Liver (tissue), 9 donors: ENCODE measurements around the gene PHETA1. TPM values are rescaled to one million over a fixed set of nuclear protein-coding genes. Genes with fewer than 3 reads are reported as not detected.

ENCODE experiments used
- DNase-seq: peaks from one replicate; pipeline ENCODE4 v3.0.0-alpha.2; 2017; ENCODE audit warnings: low spot score
- H3K27ac ChIP-seq, 2 donors: one replicate each; pipeline ENCODE4 v1.7.0; 2013; ENCODE audit warnings: inconsistent platforms in 2 of 2, low read length in 2 of 2, control low read depth in 1 of 2, low read depth in 1 of 2, mild to moderate bottlenecking in 1 of 2
- H3K27me3 ChIP-seq, 4 donors: one replicate each; pipeline versions ENCODE4 v1.6.1 to v1.7.0; 2013; ENCODE audit warnings: low read length in 3 of 4, inconsistent platforms in 1 of 4, mild to moderate bottlenecking in 1 of 4, moderate library complexity in 1 of 4; ENCODE audit not compliant: control insufficient read depth in 4 of 4, insufficient read depth in 4 of 4
- H3K36me3 ChIP-seq, 4 donors: one replicate each; pipeline versions ENCODE4 v1.6.1 to v1.7.0; 2013; ENCODE audit warnings: low read length in 3 of 4, mild to moderate bottlenecking in 3 of 4, low read depth in 1 of 4, moderate library complexity in 1 of 4; ENCODE audit not compliant: control insufficient read depth in 4 of 4, insufficient read depth in 3 of 4
- H3K4me1 ChIP-seq, 4 donors: one replicate each; pipeline versions ENCODE4 v1.6.1 to v1.7.0; 2013; ENCODE audit warnings: low read length in 3 of 4, mild to moderate bottlenecking in 3 of 4, moderate library complexity in 1 of 4; ENCODE audit not compliant: control insufficient read depth in 4 of 4, insufficient read depth in 4 of 4
- H3K4me3 ChIP-seq, 3 donors: one replicate each; pipeline versions ENCODE4 v1.6.1 to v1.7.0; 2013; ENCODE audit warnings: low read length in 3 of 3, control low read depth in 1 of 3, low read depth in 1 of 3, mild to moderate bottlenecking in 1 of 3
- H3K9ac ChIP-seq, 2 donors: one replicate each; pipeline ENCODE4 v1.7.0; 2013; ENCODE audit warnings: low read length in 2 of 2, mild to moderate bottlenecking in 2 of 2, moderate library complexity in 2 of 2, control low read depth in 1 of 2, low read depth in 1 of 2
- H3K9me3 ChIP-seq, 4 donors: one replicate each; pipeline versions ENCODE4 v1.6.1 to v1.7.0; 2013; ENCODE audit warnings: low read length in 3 of 4; ENCODE audit not compliant: control insufficient read depth in 4 of 4
- CTCF ChIP-seq: fragments of 150-350 bp; IDR thresholded peaks from 2 replicates; pipeline ENCODE4 v1.5.1; 2017; ENCODE audit warnings: improper control_type of control experiment, low read depth, low read length; ENCODE audit not compliant: missing input control
- EGR1 ChIP-seq, 2 donors: IDR thresholded peaks; 2 replicates each; pipeline ENCODE4 v1.6.1; 2016 to 2018; ENCODE audit warnings: antibody characterized with exemption in 2 of 2, low read depth in 2 of 2
- FOXA1 ChIP-seq: IDR thresholded peaks from 2 replicates; pipeline ENCODE4 v1.6.1; 2016; ENCODE audit warnings: antibody characterized with exemption
- FOXA2 ChIP-seq: IDR thresholded peaks from 2 replicates; pipeline ENCODE4 v1.6.1; 2016; ENCODE audit warnings: antibody characterized with exemption
- GABPA ChIP-seq, 2 donors: IDR thresholded peaks in 1 of 2; conservative IDR thresholded peaks in 1 of 2; 2 replicates each; pipeline ENCODE4 v1.6.1; 2016; ENCODE audit warnings: antibody characterized with exemption in 2 of 2, mild to moderate bottlenecking in 1 of 2, moderate library complexity in 1 of 2
- HNF4A ChIP-seq, 2 donors: conservative IDR thresholded peaks; 2 replicates each; pipeline ENCODE4 v1.6.1; 2016; ENCODE audit warnings: antibody characterized with exemption in 2 of 2, mild to moderate bottlenecking in 2 of 2
- HNF4G ChIP-seq: IDR thresholded peaks from 2 replicates; pipeline ENCODE4 v1.6.1; 2016; ENCODE audit warnings: antibody characterized with exemption
- JUND ChIP-seq, 2 donors: IDR thresholded peaks; 2 replicates each; pipeline ENCODE4 v1.6.1; 2016; ENCODE audit warnings: antibody characterized with exemption in 2 of 2
- MAX ChIP-seq: IDR thresholded peaks from 2 replicates; pipeline ENCODE4 v1.6.1; 2016; ENCODE audit warnings: antibody characterized with exemption
- RAD21 ChIP-seq, 2 donors: IDR thresholded peaks; 2 replicates each; pipeline ENCODE4 v1.6.1; 2016; ENCODE audit warnings: antibody characterized with exemption in 2 of 2, mild to moderate bottlenecking in 2 of 2
- RXRA ChIP-seq, 2 donors: IDR thresholded peaks; 2 replicates each; pipeline ENCODE4 v1.6.1; 2017 to 2018; ENCODE audit warnings: antibody characterized with exemption in 2 of 2, mild to moderate bottlenecking in 1 of 2
- SP1 ChIP-seq: IDR thresholded peaks from 2 replicates; pipeline ENCODE4 v1.6.1; 2018; ENCODE audit warnings: antibody characterized with exemption, mild to moderate bottlenecking
- TAF1 ChIP-seq: conservative IDR thresholded peaks from 2 replicates; pipeline ENCODE4 v1.6.1; 2016; ENCODE audit warnings: antibody characterized with exemption, mild to moderate bottlenecking
- YY1 ChIP-seq: IDR thresholded peaks from 2 replicates; pipeline ENCODE4 v1.6.1; 2016; ENCODE audit warnings: antibody characterized with exemption, mild to moderate bottlenecking
- WGBS: extraction: QIAGEN DNeasy Blood & Tissue Kit; methylation state at CpG from one replicate; pipeline ENCODE4 v1.1.7; 2013; 5-methylcytosine and 5-hydroxymethylcytosine counted together
- polyA plus RNA-seq, 2 donors: library from polyadenylated mRNA; stranded (reverse) in 1 of 2; unstranded in 1 of 2; fragments of 200-250 nt in 1 of 2; fragments of >200 nt in 1 of 2; fragmentation: Nextera tagmentation in 1 of 2; extraction: Ambion mirVana in 1 of 2; gene quantifications; one replicate each; pipeline versions ENCODE4 v1.2.1 to v1.2.3, GENCODE V29; 2013 to 2015
- total RNA-seq, 2 donors: library from RNA; depleted of rRNA; stranded (reverse); fragments of >200 nt; gene quantifications; one replicate each; pipeline ENCODE4 v1.2.3, GENCODE V29; 2014
- TF ChIP-seq, protein P1 (sequence below): IDR thresholded peaks from 2 replicates; pipeline ENCODE4 v1.6.1; 2016; ENCODE audit warnings: antibody characterized with exemption
- TF ChIP-seq, protein P2 (sequence below): IDR thresholded peaks from 2 replicates; pipeline ENCODE4 v1.6.1; 2016; ENCODE audit warnings: antibody characterized with exemption
- TF ChIP-seq, protein P3 (sequence below): IDR thresholded peaks from 2 replicates; pipeline ENCODE4 v1.6.1; 2016; ENCODE audit warnings: antibody characterized with exemption, mild to moderate bottlenecking
- donor health status: healthy.
- donor health status: healthy.
- donor health status: healthy.
- donor health status: healthy.
- donor health status: healthy.

The PHETA1 gene
- total and polyA plus RNA-seq, 4 donors: 2.4 to 5.7 (median 3.9) TPM

DNA sequence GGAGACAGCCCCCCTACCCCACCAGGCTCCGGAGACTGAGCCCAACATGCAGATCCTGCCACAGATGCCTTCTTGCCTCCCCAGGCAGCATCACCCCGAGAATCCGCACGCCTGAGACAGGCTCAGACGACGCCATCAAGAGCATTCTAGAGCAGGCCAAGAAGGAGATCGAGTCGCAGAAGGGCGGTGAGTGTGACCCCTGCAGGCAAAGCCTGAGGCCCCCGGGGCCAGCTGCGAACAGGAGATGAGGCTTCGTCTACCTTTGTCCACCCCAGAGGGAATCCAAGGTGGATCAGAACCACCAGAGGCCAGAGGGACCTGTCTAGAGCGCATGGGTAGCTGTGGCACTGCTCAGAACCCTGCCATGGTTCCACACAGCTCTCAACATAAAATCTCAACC lies 56.9 kb downstream of the PHETA1 start:
- no peaks in the 10 kb centered on the region for H3K9me3 ChIP-seq
- no peak overlapping the region for H3K9ac ChIP-seq
- WGBS: 96% methylated on average over 13 of the region's 13 CpGs
- H3K36me3 ChIP-seq: peaks cover 4 to 60% (median 25%) of the 10 kb centered on the region in 4 donors
- H3K27ac ChIP-seq: no peak overlapping the region
- DNase-seq: no peak
- H3K27me3 ChIP-seq: no peaks in the 10 kb centered on the region
- no peak overlapping the region for H3K4me3 ChIP-seq
- no peak for TF ChIP-seq SP1
- TF ChIP-seq JUND (IDR thresholded peaks at IDR 0.05): no peak
- TF ChIP-seq HNF4G: no peak
- no peak for TF ChIP-seq YY1
- TF ChIP-seq CTCF: no peak
- no peak for TF ChIP-seq TAF1
- TF ChIP-seq, protein P1, sequence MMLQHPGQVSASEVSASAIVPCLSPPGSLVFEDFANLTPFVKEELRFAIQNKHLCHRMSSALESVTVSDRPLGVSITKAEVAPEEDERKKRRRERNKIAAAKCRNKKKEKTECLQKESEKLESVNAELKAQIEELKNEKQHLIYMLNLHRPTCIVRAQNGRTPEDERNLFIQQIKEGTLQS: no peak
- no peak for TF ChIP-seq RAD21 (IDR thresholded peaks at IDR 0.05)
- TF ChIP-seq MAX: no peak
- TF ChIP-seq, protein P2, sequence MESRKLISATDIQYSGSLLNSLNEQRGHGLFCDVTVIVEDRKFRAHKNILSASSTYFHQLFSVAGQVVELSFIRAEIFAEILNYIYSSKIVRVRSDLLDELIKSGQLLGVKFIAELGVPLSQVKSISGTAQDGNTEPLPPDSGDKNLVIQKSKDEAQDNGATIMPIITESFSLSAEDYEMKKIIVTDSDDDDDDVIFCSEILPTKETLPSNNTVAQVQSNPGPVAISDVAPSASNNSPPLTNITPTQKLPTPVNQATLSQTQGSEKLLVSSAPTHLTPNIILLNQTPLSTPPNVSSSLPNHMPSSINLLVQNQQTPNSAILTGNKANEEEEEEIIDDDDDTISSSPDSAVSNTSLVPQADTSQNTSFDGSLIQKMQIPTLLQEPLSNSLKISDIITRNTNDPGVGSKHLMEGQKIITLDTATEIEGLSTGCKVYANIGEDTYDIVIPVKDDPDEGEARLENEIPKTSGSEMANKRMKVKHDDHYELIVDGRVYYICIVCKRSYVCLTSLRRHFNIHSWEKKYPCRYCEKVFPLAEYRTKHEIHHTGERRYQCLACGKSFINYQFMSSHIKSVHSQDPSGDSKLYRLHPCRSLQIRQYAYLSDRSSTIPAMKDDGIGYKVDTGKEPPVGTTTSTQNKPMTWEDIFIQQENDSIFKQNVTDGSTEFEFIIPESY: no peak
- no peak for TF ChIP-seq FOXA2
- TF ChIP-seq GABPA (IDR thresholded peaks at IDR 0.05 in 1 of 2, conservative IDR thresholded peaks at IDR 0.05 in 1 of 2): no peak
- TF ChIP-seq FOXA1: no peak
- TF ChIP-seq HNF4A (conservative IDR thresholded peaks at IDR 0.05): no peak
- TF ChIP-seq RXRA (IDR thresholded peaks at IDR 0.05): no peak
- TF ChIP-seq, protein P3, sequence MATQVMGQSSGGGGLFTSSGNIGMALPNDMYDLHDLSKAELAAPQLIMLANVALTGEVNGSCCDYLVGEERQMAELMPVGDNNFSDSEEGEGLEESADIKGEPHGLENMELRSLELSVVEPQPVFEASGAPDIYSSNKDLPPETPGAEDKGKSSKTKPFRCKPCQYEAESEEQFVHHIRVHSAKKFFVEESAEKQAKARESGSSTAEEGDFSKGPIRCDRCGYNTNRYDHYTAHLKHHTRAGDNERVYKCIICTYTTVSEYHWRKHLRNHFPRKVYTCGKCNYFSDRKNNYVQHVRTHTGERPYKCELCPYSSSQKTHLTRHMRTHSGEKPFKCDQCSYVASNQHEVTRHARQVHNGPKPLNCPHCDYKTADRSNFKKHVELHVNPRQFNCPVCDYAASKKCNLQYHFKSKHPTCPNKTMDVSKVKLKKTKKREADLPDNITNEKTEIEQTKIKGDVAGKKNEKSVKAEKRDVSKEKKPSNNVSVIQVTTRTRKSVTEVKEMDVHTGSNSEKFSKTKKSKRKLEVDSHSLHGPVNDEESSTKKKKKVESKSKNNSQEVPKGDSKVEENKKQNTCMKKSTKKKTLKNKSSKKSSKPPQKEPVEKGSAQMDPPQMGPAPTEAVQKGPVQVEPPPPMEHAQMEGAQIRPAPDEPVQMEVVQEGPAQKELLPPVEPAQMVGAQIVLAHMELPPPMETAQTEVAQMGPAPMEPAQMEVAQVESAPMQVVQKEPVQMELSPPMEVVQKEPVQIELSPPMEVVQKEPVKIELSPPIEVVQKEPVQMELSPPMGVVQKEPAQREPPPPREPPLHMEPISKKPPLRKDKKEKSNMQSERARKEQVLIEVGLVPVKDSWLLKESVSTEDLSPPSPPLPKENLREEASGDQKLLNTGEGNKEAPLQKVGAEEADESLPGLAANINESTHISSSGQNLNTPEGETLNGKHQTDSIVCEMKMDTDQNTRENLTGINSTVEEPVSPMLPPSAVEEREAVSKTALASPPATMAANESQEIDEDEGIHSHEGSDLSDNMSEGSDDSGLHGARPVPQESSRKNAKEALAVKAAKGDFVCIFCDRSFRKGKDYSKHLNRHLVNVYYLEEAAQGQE: no peak
- TF ChIP-seq EGR1 (IDR thresholded peaks at IDR 0.05; ENCODE audit: low read depth in 2 of 2): no peak
- H3K4me1 ChIP-seq: no peaks in the 10 kb centered on the region
